Neural progenitor cell (in vitro differentiated cells): ENCODE data around the gene ACSBG1.

Source experiments
- EZH2 ChIP-seq: fragments of 200-600 bp; sonication (generic); IDR thresholded peaks from 2 replicates; pipeline ENCODE4 v1.6.1; 2017; ENCODE audit warnings: antibody characterized with exemption, mild to moderate bottlenecking, moderate library complexity
- TF ChIP-seq, protein P1 (sequence below): fragments of 200-600 bp; sonication (generic); IDR thresholded peaks from 2 replicates; pipeline ENCODE4 v1.5.1; 2017; ENCODE audit warnings: antibody characterized with exemption, mild to moderate bottlenecking

DNA sequence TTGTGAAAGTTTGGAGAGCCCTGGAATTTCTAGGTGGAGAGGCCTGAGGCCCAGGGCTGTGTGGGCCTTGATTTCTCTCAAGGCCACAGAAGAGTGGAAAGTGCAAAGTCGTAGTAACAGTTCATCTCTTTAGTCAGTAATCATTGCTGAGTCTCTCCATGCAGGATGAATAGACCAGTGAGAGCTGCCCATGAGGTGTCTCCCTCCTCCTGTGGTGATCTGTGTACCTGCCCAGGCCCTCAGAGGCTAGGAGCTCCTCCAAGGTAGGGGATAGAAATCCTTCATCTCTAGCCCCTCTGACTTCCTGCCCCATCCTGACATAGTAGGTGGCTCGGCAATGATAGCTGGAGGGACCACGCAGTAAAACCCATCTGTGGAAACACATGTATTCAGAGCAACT, 92.0 kb downstream of the ACSBG1 start:
- TF ChIP-seq, protein P1, sequence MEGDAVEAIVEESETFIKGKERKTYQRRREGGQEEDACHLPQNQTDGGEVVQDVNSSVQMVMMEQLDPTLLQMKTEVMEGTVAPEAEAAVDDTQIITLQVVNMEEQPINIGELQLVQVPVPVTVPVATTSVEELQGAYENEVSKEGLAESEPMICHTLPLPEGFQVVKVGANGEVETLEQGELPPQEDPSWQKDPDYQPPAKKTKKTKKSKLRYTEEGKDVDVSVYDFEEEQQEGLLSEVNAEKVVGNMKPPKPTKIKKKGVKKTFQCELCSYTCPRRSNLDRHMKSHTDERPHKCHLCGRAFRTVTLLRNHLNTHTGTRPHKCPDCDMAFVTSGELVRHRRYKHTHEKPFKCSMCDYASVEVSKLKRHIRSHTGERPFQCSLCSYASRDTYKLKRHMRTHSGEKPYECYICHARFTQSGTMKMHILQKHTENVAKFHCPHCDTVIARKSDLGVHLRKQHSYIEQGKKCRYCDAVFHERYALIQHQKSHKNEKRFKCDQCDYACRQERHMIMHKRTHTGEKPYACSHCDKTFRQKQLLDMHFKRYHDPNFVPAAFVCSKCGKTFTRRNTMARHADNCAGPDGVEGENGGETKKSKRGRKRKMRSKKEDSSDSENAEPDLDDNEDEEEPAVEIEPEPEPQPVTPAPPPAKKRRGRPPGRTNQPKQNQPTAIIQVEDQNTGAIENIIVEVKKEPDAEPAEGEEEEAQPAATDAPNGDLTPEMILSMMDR, result no peak
- TF ChIP-seq EZH2, result no peak
